PC-3 (cell line): Measurements from ENCODE around the gene IQGAP1.

Experiments used
- EZH2 ChIP-seq: fragments of 300-600 bp; sonication (generic); IDR thresholded peaks from one replicate; pipeline ENCODE4 v1.6.1; 2017; ENCODE audit warnings: antibody characterized with exemption, mild to moderate bottlenecking, low read length; ENCODE audit not compliant: unreplicated experiment
- TF ChIP-seq, protein P1 (sequence below): fragments of 300-600 bp; sonication (generic); conservative IDR thresholded peaks from 2 replicates; pipeline ENCODE4 v1.5.1; 2017; ENCODE audit warnings: antibody characterized with exemption, low read depth, mild to moderate bottlenecking, low read length

DNA sequence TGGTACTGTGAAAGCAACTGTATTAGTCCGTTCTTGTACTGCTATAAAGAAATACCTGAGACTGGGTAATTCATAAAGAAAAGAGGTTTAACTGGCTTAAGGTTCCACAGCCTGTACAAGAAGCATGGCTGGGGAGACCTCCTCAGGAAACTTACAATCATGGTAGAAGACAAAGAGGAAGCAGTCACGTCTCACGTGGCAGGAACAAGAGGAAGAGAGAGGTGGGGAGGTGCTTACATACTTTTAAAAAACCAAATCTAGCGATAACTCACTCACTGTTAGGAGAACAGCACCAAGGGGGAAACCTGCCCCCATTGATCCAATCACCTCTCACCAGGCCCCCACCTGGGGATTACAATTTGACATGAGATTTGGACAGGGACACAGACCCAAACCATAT lies 48.9 kb downstream of the IQGAP1 start:
- TF ChIP-seq, protein P1, sequence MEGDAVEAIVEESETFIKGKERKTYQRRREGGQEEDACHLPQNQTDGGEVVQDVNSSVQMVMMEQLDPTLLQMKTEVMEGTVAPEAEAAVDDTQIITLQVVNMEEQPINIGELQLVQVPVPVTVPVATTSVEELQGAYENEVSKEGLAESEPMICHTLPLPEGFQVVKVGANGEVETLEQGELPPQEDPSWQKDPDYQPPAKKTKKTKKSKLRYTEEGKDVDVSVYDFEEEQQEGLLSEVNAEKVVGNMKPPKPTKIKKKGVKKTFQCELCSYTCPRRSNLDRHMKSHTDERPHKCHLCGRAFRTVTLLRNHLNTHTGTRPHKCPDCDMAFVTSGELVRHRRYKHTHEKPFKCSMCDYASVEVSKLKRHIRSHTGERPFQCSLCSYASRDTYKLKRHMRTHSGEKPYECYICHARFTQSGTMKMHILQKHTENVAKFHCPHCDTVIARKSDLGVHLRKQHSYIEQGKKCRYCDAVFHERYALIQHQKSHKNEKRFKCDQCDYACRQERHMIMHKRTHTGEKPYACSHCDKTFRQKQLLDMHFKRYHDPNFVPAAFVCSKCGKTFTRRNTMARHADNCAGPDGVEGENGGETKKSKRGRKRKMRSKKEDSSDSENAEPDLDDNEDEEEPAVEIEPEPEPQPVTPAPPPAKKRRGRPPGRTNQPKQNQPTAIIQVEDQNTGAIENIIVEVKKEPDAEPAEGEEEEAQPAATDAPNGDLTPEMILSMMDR, result no peak
- TF ChIP-seq EZH2, result no peak
